B cell (primary cell): ENCODE results near the gene APP.

Source experiments
- CTCF ChIP-seq: fragments of 200-600 bp; IDR thresholded peaks from one replicate; pipeline ENCODE4 v1.8.0; 2022; ENCODE audit warnings: antibody characterized with exemption, mild to moderate bottlenecking
- EZH2 ChIP-seq: IDR thresholded peaks from 2 replicates; pipeline ENCODE4 v1.6.1; 2012; ENCODE audit warnings: borderline replicate concordance, low read depth, mild to moderate bottlenecking, moderate library complexity, low read length; ENCODE audit not compliant: insufficient read depth, poor library complexity, severe bottlenecking

GRCh38 chr21:25909341-25909740 lies 261.2 kb downstream of the APP start:
- TF ChIP-seq CTCF (no peak), EZH2 (no peak)
